Measurements from ENCODE around the gene AVL9.

The AVL9 gene

GRCh38 chr7:32559480-32559879 lies 64.2 kb downstream of the AVL9 start:
- no peak for TF ChIP-seq ZFX (IDR thresholded peaks at IDR 0.05; ENCODE audit: borderline replicate concordance)
- no peak for TF ChIP-seq CTCF (IDR thresholded peaks at IDR 0.05)
- H3K27ac ChIP-seq, result no peak overlapping the region

GRCh38 chr7:32560075-32560474 lies 64.8 kb downstream of the AVL9 start:
- H3K27ac ChIP-seq, result no peak overlapping the region
- TF ChIP-seq ZFX (IDR thresholded peaks at IDR 0.05; ENCODE audit: borderline replicate concordance), result no peak
- TF ChIP-seq CTCF (IDR thresholded peaks at IDR 0.05), result no peak

GRCh38 chr7:32561613-32562012 lies 66.3 kb downstream of the AVL9 start:
- H3K27ac ChIP-seq, result no peak overlapping the region
- TF ChIP-seq ZFX (IDR thresholded peaks at IDR 0.05; ENCODE audit: borderline replicate concordance) (no peak), CTCF (IDR thresholded peaks at IDR 0.05) (no peak)

GRCh38 chr7:32564542-32564941 lies 69.3 kb downstream of the AVL9 start:
- TF ChIP-seq ZFX (IDR thresholded peaks at IDR 0.05; ENCODE audit: borderline replicate concordance) (no peak), CTCF (IDR thresholded peaks at IDR 0.05) (no peak)

GRCh38 chr7:32569388-32570289 lies 74.3 kb downstream of the AVL9 start:
- TF ChIP-seq ZFX (IDR thresholded peaks at IDR 0.05; ENCODE audit: borderline replicate concordance) (no peak), CTCF (IDR thresholded peaks at IDR 0.05) (no peak)
- H3K27ac ChIP-seq, result peak overlapping the region; percentile 60

More at GRCh38 chr7:32564542-32564941, 69.3 kb downstream of the AVL9 start:
- no peak overlapping the region for H3K27ac ChIP-seq

- TF ChIP-seq ZFX (IDR thresholded peaks at IDR 0.05; ENCODE audit: borderline replicate concordance) (no peak), CTCF (IDR thresholded peaks at IDR 0.05) (no peak)
- H3K27ac ChIP-seq, result no peak overlapping the region
Measured at GRCh38 chr7:32573110-32573687, 77.9 kb downstream of the AVL9 start.

- TF ChIP-seq ZFX (IDR thresholded peaks at IDR 0.05; ENCODE audit: borderline replicate concordance) (no peak), CTCF (IDR thresholded peaks at IDR 0.05) (no peak)
- H3K27ac ChIP-seq, result no peak overlapping the region
Measured at GRCh38 chr7:32574626-32575025, 79.3 kb downstream of the AVL9 start.

Data from 22Rv1 (cell line).